ENCODE measurements around the gene IGF2BP2.

The IGF2BP2 gene

DNA sequence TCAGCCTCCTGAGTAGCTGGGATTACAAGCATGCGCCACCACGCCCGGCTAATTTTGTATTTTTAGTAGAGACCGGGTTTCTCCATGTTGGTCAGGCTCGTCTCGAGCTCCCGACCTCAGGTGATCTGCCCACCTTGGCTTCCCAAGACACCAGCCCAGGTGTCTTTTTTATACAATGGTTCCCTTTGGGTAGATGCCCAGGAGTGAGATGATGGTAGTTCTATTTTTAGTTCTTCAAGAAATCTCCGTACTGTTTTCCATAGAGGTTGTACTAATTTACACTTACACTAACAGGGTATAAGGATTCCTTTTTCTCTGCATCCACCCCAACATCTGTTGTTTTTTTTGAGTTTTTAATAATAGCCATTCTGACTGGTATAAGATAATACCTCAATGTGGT, 94.3 kb downstream of the IGF2BP2 start:
- no peak for DNase-seq (ENCODE audit: low read depth)
- TF ChIP-seq, protein P1, sequence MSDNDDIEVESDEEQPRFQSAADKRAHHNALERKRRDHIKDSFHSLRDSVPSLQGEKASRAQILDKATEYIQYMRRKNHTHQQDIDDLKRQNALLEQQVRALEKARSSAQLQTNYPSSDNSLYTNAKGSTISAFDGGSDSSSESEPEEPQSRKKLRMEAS (IDR thresholded peaks at IDR 0.05; ENCODE audit: low read depth, low read length): no peak
- no peak for TF ChIP-seq MYC (IDR thresholded peaks at IDR 0.05; ENCODE audit: low read depth, low read length)
- TF ChIP-seq, protein P2, sequence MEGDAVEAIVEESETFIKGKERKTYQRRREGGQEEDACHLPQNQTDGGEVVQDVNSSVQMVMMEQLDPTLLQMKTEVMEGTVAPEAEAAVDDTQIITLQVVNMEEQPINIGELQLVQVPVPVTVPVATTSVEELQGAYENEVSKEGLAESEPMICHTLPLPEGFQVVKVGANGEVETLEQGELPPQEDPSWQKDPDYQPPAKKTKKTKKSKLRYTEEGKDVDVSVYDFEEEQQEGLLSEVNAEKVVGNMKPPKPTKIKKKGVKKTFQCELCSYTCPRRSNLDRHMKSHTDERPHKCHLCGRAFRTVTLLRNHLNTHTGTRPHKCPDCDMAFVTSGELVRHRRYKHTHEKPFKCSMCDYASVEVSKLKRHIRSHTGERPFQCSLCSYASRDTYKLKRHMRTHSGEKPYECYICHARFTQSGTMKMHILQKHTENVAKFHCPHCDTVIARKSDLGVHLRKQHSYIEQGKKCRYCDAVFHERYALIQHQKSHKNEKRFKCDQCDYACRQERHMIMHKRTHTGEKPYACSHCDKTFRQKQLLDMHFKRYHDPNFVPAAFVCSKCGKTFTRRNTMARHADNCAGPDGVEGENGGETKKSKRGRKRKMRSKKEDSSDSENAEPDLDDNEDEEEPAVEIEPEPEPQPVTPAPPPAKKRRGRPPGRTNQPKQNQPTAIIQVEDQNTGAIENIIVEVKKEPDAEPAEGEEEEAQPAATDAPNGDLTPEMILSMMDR (IDR thresholded peaks at IDR 0.05; ENCODE audit: low read depth, low read length): no peak
- TF ChIP-seq POLR2A (IDR thresholded peaks at IDR 0.05; ENCODE audit: extremely low read depth, insufficient read length): no peak
- no peak overlapping the region for H3K4me3 ChIP-seq (ENCODE audit: low read depth, low read length)

DNA sequence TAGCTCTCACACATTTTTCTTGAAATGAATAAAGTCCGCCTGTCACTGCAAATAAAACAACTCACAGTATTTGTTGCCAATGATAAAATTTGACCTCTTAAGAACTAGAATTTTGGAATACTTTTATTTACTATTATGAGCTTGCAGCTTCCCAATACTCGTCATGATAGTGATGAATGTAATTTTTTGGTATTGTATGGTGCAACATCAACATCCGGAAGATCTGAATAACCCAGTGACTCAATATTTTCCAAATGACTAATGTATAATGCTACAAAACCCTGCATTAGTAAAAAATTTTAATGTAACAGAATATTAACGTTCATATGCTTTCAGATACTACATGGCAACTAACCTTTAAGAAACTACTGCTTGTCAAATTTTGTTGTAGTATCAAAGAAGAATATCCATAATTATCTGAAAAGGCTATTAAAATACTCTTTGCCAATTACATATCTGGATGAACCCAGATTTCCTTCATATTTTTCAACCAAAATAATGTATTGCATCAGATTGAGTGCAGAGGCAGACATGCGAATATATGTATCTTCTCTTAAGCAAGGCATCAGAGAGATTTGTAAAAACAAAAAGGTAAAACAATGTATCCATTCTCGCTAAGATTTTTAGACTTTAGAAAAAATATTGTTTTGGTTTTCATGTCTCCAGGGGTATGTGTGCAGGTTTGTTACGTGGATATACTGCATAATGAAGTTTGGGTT, 95.3 kb downstream of the IGF2BP2 start:
- TF ChIP-seq POLR2A (IDR thresholded peaks at IDR 0.05; ENCODE audit: extremely low read depth, insufficient read length) (no peak), MYC (IDR thresholded peaks at IDR 0.05; ENCODE audit: low read depth, low read length) (no peak)
- TF ChIP-seq, protein P2 (IDR thresholded peaks at IDR 0.05; ENCODE audit: low read depth, low read length): no peak
- TF ChIP-seq, protein P1 (IDR thresholded peaks at IDR 0.05; ENCODE audit: low read depth, low read length): no peak
- H3K4me3 ChIP-seq (ENCODE audit: low read depth, low read length): no peak overlapping the region
- DNase-seq (ENCODE audit: low read depth): peak; percentile 44

DNA sequence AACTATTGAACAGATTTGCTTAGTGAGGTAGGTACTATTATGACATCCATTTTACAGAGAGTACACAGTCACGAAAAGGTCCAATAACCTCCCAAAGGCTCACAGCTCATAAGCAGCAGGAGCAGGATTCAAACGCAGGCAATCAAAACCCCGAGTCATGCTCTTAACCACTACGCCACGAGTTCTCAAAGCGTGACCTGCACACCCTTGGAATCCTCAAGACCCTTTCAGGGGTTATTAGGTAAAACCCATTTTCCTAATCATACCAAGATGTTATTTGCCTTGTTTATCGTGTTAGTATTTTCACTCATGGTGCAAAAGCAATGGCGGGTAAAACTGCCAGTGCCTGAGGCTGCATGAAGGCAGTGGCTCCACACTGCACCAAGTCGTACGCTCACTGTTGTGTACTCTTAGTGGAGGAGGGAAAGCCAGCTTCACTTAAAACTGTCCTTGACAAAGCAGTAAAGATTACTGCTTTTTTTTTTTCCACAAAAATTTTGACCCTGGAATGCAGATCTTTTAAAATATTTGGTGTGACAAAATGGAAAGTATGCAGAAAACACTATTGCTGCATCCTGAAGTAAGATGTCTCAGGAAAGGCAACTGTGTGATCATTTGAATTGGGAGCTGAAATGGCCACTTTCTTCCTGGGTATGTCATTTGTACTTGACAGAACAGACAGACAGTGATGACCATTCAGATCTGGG, 96.1 kb downstream of the IGF2BP2 start:
- peak; percentile 44 for DNase-seq (ENCODE audit: low read depth)
- H3K4me3 ChIP-seq (ENCODE audit: low read depth, low read length): no peak overlapping the region
- TF ChIP-seq, protein P2 (IDR thresholded peaks at IDR 0.05; ENCODE audit: low read depth, low read length): no peak
- TF ChIP-seq, protein P1 (IDR thresholded peaks at IDR 0.05; ENCODE audit: low read depth, low read length): no peak
- TF ChIP-seq MYC (IDR thresholded peaks at IDR 0.05; ENCODE audit: low read depth, low read length) (no peak), POLR2A (IDR thresholded peaks at IDR 0.05; ENCODE audit: extremely low read depth, insufficient read length) (no peak)

DNA sequence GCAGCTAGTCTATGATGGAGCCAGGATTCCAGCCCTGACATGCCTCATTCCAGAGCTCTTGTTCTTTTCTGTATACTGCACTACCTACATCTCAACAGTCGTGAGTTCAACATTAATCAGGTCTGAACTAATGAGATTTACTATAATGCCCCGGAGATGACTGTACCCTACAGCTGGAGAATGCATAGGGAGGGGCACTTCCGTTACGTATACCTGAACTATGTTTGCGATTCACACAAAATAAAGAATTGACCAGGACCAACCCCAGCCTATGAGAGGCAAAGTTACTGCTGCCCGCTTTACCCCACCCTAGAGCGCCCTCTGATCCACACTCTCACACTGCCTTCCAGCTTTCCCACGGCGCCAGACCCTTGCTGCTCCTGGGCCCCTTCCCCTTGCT, 97.0 kb downstream of the IGF2BP2 start:
- TF ChIP-seq MYC (IDR thresholded peaks at IDR 0.05; ENCODE audit: low read depth, low read length) (no peak), POLR2A (IDR thresholded peaks at IDR 0.05; ENCODE audit: extremely low read depth, insufficient read length) (no peak)
- TF ChIP-seq, protein P2 (IDR thresholded peaks at IDR 0.05; ENCODE audit: low read depth, low read length): no peak
- TF ChIP-seq, protein P1 (IDR thresholded peaks at IDR 0.05; ENCODE audit: low read depth, low read length): no peak
- no peak for DNase-seq (ENCODE audit: low read depth)
- H3K4me3 ChIP-seq (ENCODE audit: low read depth, low read length): no peak overlapping the region

DNA sequence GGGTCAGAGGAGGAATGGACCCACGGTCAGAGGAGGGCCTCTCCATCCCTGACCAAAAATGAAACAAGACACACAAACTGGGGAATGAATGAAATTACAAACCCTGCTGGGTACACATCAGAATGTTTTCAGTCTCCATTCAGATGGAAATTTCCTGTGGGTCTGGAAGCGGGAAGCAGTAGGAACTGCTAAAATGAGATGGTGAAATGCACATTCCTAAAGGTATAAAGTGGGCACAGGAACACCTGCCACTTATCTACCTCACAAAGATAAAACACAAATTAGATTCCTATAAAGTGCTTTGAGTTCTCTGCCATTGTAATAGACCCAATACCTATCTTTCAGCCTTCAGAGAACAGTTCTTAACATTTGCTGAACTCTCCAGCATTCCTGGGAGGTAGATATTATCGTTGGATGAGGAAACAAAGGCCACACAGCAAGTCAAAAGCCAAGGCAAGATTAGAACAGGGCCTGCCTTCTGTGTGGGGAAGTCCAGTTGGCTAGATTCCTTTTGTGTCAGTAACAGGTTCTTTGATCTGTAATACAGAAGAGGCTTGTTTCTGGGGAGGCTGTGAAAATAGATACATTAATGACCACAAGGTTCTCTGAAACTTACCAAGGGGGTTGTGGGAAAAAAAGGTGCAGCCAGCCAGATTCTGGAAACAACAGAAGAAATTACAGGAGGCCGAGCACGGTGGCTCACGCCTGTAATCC, 98.4 kb downstream of the IGF2BP2 start:
- no peak overlapping the region for H3K4me3 ChIP-seq (ENCODE audit: low read depth, low read length)
- DNase-seq (ENCODE audit: low read depth): no peak
- TF ChIP-seq, protein P1 (IDR thresholded peaks at IDR 0.05; ENCODE audit: low read depth, low read length): no peak
- TF ChIP-seq POLR2A (IDR thresholded peaks at IDR 0.05; ENCODE audit: extremely low read depth, insufficient read length): no peak
- TF ChIP-seq, protein P2 (IDR thresholded peaks at IDR 0.05; ENCODE audit: low read depth, low read length): no peak
- no peak for TF ChIP-seq MYC (IDR thresholded peaks at IDR 0.05; ENCODE audit: low read depth, low read length)
